GM12878 (cell line): Measurements from ENCODE around the gene KRT4.

Experiments used
- EZH2 ChIP-seq: IDR thresholded peaks from 2 replicates; pipeline ENCODE4 v1.6.1; 2012; ENCODE audit warnings: low read depth, mild to moderate bottlenecking, control low read depth, inconsistent platforms, low read length, borderline replicate concordance; ENCODE audit not compliant: control insufficient read depth
- FOS ChIP-seq: IDR thresholded peaks from 3 replicates; pipeline ENCODE4 v1.6.1; 2011; ENCODE audit warnings: borderline replicate concordance; ENCODE audit not compliant: insufficient read length; ENCODE audit errors: extremely low read depth
- KDM1A ChIP-seq: fragments of 200-600 bp; sonication (generic); IDR thresholded peaks from 2 replicates; pipeline ENCODE4 v1.6.1; 2016; ENCODE audit warnings: borderline replicate concordance
- MXI1 ChIP-seq: fragments of 150-350 bp; IDR thresholded peaks from 2 replicates; pipeline ENCODE4 v1.6.1; 2011; ENCODE audit warnings: low read depth, mild to moderate bottlenecking, inconsistent platforms, low read length, improper control_type of control experiment
- NFYB ChIP-seq: IDR thresholded peaks from 2 replicates; pipeline ENCODE4 v1.6.1; 2011; ENCODE audit warnings: low read depth, mild to moderate bottlenecking, low read length, improper control_type of control experiment, moderate library complexity; ENCODE audit not compliant: insufficient read depth
- POLR2A ChIP-seq: IDR thresholded peaks from 2 replicates; pipeline ENCODE4 v1.6.1; 2011; ENCODE audit warnings: low read depth, mild to moderate bottlenecking, low read length
- RAD21 ChIP-seq: IDR thresholded peaks from 2 replicates; pipeline ENCODE4 v1.6.1; 2011; ENCODE audit warnings: mild to moderate bottlenecking, low read depth, low read length, moderate library complexity; ENCODE audit not compliant: insufficient read depth
- RCOR1 ChIP-seq: conservative IDR thresholded peaks from 2 replicates; pipeline ENCODE4 v1.6.1; 2012; ENCODE audit warnings: low read depth, low read length, improper control_type of control experiment
- SMC3 ChIP-seq: IDR thresholded peaks from 2 replicates; pipeline ENCODE4 v1.6.1; 2011; ENCODE audit warnings: low read length, improper control_type of control experiment, borderline replicate concordance
- YBX1 ChIP-seq: fragments of 450-650 bp; IDR thresholded peaks from 2 replicates; pipeline ENCODE4 v1.6.1; 2016; ENCODE audit warnings: antibody characterized with exemption
- ZNF384 ChIP-seq: IDR thresholded peaks from 2 replicates; pipeline ENCODE4 v1.6.1; 2012; ENCODE audit warnings: low read depth, mild to moderate bottlenecking, low read length, improper control_type of control experiment, borderline replicate concordance
- TF ChIP-seq, protein P1 (sequence below), 3 experiments: IDR thresholded peaks in 2 of 3; conservative IDR thresholded peaks in 1 of 3; 2 replicates each; pipeline ENCODE4 v1.5.1; 2011; ENCODE audit warnings: low read depth in 3 of 3, low read length in 3 of 3, mild to moderate bottlenecking in 3 of 3, control low read depth in 2 of 3, moderate library complexity in 2 of 3, inconsistent platforms in 1 of 3, mixed read lengths in 1 of 3; ENCODE audit not compliant: control insufficient read depth in 2 of 3, insufficient read depth in 1 of 3; ENCODE audit errors: extremely low read depth in 1 of 3

DNA sequence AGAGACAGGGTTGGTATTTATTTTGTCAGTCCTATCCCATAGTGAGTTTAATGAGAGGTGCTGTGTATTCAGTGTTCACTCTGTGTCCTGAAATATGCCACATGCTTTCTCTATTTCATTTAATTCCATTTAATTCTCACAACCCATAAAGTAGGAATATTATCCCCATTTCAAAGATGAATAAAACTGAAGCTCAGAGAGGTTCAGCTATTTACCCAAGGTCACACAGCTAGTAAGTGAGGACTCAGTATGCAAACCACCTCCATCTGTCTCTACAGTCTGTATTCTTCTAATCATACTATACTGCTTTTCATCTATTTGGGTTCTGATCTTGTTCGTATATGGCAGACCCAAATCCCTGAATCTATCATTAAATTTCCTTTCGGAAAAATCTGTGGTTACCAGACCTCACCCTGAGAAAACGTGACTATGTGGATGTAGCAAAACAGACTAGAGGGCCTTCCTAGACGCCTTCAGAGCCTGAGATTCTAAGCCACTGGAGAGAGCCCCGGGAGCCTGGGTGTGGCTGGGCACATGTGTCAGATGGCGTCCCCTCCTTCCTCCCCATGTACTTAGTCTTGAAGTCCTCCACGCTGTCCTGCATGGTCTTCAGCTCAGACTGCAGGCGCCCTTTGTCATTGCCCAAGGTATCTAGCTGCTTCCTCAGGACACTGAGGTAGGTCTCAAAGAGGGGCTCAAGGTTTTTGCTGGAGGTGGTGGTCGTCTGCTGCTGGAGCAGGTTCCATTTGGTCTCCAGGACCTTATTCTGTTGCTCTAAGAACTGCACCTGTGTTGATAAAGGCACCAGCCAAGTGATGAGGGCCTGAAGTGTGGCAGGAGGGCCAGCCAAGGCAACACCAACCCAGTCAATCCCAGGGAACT, 2.5 kb downstream of the KRT4 start:
- TF ChIP-seq NFYB (no peak), KDM1A (no peak), RCOR1 (no peak), SMC3 (no peak), POLR2A (no peak), ZNF384 (no peak), MXI1 (no peak), EZH2 (no peak), FOS (no peak), YBX1 (no peak), RAD21 (no peak)
- TF ChIP-seq, protein P1, sequence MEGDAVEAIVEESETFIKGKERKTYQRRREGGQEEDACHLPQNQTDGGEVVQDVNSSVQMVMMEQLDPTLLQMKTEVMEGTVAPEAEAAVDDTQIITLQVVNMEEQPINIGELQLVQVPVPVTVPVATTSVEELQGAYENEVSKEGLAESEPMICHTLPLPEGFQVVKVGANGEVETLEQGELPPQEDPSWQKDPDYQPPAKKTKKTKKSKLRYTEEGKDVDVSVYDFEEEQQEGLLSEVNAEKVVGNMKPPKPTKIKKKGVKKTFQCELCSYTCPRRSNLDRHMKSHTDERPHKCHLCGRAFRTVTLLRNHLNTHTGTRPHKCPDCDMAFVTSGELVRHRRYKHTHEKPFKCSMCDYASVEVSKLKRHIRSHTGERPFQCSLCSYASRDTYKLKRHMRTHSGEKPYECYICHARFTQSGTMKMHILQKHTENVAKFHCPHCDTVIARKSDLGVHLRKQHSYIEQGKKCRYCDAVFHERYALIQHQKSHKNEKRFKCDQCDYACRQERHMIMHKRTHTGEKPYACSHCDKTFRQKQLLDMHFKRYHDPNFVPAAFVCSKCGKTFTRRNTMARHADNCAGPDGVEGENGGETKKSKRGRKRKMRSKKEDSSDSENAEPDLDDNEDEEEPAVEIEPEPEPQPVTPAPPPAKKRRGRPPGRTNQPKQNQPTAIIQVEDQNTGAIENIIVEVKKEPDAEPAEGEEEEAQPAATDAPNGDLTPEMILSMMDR (IDR thresholded peaks at IDR 0.05 in 2 of 3, conservative IDR thresholded peaks at IDR 0.05 in 1 of 3; ENCODE audit: control insufficient read depth in 2 of 3, extremely low read depth in 1 of 3, insufficient read depth in 1 of 3, low read depth in 3 of 3, low read length in 3 of 3): no peak
